Uterus (tissue), 2 donors: ENCODE data around the gene ANKRD24.

Source experiments
- POLR2A ChIP-seq, 2 donors: fragments of 450-650 bp; IDR thresholded peaks; one replicate each; pipeline ENCODE4 v1.6.1; 2016; ENCODE audit warnings: antibody characterized with exemption in 2 of 2, mild to moderate bottlenecking in 1 of 2, moderate library complexity in 1 of 2
- TF ChIP-seq, protein P1 (sequence below), 4 experiments: fragments of 200-600 bp in 2 of 4; fragments of 450-650 bp in 2 of 4; sonication (generic) in 2 of 4; IDR thresholded peaks; one replicate each; pipeline ENCODE4 v1.5.1; 2016 to 2019; ENCODE audit warnings: antibody characterized with exemption in 4 of 4, mild to moderate bottlenecking in 2 of 4, moderate library complexity in 1 of 4

DNA sequence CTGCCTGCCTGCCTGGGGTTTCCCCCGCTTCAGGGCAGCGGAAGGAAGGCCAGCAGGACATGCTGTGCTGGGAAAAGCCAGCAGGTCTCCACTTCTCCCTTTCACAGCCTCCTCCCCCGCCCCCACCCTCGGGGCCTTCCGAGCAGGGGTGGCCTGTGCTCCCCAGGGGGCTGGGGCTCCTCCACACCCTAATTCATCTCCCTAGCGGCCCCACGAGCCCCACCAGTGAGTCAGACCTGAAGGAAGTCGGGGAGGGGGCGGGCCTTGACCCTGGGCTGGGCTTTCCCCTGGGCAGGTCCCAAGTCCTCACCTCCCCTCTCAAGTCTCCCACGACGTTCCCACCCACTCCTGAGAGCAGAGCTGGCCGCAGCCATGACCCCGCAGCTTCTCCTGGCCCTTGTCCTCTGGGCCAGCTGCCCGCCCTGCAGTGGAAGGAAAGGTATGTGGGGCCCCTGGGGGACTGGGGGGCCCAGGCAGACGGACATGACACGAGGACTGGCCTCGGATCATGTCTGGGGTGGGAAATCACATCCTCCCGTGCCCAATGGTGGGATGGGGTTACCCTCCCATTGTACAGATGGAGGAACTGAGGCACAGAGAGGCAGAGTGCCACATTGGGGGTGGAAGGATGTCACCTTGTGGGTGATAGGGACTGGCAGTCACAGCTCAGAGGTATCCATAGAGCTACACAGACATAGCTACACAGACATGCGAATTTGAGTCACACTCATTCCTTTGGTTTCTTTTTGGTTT is 46.9 kb downstream of the ANKRD24 start, which contains the start of gene EBI3:
- TF ChIP-seq, protein P1, sequence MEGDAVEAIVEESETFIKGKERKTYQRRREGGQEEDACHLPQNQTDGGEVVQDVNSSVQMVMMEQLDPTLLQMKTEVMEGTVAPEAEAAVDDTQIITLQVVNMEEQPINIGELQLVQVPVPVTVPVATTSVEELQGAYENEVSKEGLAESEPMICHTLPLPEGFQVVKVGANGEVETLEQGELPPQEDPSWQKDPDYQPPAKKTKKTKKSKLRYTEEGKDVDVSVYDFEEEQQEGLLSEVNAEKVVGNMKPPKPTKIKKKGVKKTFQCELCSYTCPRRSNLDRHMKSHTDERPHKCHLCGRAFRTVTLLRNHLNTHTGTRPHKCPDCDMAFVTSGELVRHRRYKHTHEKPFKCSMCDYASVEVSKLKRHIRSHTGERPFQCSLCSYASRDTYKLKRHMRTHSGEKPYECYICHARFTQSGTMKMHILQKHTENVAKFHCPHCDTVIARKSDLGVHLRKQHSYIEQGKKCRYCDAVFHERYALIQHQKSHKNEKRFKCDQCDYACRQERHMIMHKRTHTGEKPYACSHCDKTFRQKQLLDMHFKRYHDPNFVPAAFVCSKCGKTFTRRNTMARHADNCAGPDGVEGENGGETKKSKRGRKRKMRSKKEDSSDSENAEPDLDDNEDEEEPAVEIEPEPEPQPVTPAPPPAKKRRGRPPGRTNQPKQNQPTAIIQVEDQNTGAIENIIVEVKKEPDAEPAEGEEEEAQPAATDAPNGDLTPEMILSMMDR (IDR thresholded peaks at IDR 0.05): no peak
- no peak for TF ChIP-seq POLR2A (IDR thresholded peaks at IDR 0.05)
